ENCODE data around the gene R3HDM2. TPM values are rescaled to one million over a fixed set of nuclear protein-coding genes. Genes with fewer than 3 reads are reported as not detected.

R3HDM2 gene
- total and polyA plus RNA-seq, 2 donors (not counting 1 experiment from before 2014, with no cell fraction given): 21.3 to 22.8 TPM

DNA sequence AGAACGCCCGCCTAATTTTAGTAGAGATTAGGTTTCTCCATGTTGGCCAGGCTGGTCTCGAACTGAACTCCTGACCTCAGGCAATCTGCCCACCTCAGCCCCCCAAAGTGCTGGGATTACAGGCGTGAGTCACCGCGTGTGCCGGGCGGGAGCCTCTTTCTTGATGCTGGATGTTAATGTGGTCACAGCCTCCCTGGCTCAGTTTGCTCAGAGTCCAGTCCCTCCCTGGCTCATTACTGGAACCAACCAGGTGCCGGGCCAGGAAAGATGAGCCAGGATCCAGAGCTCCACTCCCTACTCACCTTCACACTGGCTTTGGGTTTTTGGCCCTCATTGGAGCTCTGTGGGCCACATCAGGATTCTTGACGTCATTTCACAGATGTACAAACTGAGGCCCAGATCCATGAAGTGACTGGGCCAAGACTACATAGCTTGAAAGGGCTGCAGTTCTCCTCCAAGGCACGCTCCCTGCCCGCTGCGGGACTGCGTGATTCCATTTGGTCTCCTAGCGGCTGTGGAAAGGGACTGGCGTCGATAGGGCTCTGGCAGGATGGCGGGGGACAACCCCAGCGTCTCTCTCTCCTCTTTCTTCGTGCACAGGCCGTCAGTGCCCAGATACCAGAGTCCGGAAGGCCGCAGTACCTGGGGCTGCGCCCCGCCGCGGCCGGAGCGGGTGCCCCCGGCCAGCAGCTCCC is 206.4 kb downstream of the R3HDM2 start:
- TF ChIP-seq, protein P1, sequence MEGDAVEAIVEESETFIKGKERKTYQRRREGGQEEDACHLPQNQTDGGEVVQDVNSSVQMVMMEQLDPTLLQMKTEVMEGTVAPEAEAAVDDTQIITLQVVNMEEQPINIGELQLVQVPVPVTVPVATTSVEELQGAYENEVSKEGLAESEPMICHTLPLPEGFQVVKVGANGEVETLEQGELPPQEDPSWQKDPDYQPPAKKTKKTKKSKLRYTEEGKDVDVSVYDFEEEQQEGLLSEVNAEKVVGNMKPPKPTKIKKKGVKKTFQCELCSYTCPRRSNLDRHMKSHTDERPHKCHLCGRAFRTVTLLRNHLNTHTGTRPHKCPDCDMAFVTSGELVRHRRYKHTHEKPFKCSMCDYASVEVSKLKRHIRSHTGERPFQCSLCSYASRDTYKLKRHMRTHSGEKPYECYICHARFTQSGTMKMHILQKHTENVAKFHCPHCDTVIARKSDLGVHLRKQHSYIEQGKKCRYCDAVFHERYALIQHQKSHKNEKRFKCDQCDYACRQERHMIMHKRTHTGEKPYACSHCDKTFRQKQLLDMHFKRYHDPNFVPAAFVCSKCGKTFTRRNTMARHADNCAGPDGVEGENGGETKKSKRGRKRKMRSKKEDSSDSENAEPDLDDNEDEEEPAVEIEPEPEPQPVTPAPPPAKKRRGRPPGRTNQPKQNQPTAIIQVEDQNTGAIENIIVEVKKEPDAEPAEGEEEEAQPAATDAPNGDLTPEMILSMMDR (conservative IDR thresholded peaks at IDR 0.05 in 1 of 2, IDR thresholded peaks at IDR 0.05 in 1 of 2; ENCODE audit: low read depth in 1 of 2, low read length in 2 of 2): no peak
- TF ChIP-seq EZH2 (IDR thresholded peaks at IDR 0.05; ENCODE audit: low read length, missing control alignments): peak; percentile 9
- H3K27me3 ChIP-seq (ENCODE audit: control insufficient read depth, insufficient read depth, low read length): peaks cover 23% of the 10 kb centered on the region
- H4K20me1 ChIP-seq (ENCODE audit: control insufficient read depth, extremely low read depth, insufficient read depth, low read length): no peaks in the 10 kb centered on the region
- H3K4me2 ChIP-seq (ENCODE audit: extremely low read depth, insufficient read depth, low read length): no peak overlapping the region
- H3K79me2 ChIP-seq (ENCODE audit: control insufficient read depth, insufficient read depth, low read length): no peaks in the 10 kb centered on the region
- no peak for DNase-seq (ENCODE audit: low read depth in 2 of 2)
- H3K4me3 ChIP-seq (replicated peaks in 1 of 4; ENCODE audit: control extremely low read depth in 1 of 4, insufficient read depth in 1 of 4, low read depth in 3 of 4, low read length in 4 of 4): no peak overlapping the region
- peaks cover 11% of the 10 kb centered on the region for H3K4me1 ChIP-seq (ENCODE audit: control insufficient read depth, extremely low read depth, insufficient read depth, low read length)
- H2AFZ ChIP-seq (ENCODE audit: low read length): no peak overlapping the region
- H3K9me3 ChIP-seq (ENCODE audit: control insufficient read depth, insufficient read depth, low read depth, low read length): no peaks in the 10 kb centered on the region
- no peak overlapping the region for H3K9ac ChIP-seq (ENCODE audit: insufficient read depth, low read length)
- H3K36me3 ChIP-seq (ENCODE audit: control insufficient read depth, insufficient read depth, low read length): no peaks in the 10 kb centered on the region
- H3K27ac ChIP-seq (ENCODE audit: insufficient read depth, low read length): no peak overlapping the region

DNA sequence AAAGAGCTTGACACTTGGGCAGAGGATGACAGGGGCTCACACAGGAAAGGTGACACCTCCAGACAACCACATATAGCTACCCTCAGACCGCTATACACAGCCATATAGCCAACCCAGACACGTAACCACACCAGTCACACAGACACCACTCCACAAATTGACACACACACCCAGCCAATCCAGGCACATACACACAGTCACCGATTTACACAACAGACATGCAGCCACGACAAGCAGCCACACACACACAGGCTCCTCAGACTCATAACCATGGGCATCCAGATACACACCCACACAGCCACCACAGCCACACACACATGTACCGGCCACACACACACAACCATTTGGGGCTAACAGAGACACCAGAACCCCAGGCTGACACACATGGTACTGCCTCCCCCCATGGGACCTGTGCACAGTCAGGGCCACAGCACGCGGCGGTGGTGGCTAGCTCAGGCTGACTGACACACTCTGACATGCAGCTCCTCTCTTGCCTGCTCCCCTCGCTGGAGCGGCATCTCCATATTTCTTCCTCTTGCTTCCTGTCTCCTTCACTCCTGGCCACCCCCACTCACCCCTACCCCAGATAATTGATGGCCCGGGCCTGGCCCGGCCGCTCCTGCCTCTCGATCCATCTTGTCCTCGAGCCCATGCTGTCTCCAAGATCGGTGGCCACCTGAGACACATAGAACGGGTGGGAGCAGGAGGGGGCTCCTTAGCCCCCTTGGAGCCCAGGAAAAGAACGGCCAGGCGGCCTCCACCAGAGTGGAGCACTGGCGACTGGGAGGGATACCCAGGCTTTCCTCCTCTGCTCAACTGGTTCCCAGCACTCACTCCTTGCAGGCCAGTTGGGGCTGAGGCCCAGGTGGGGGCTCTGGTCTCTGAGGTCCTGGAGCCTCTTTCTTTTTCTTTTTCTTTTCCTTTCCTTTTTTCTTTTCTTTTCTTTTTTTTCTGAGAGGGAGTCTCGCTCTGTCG is 207.4 kb downstream of the R3HDM2 start:
- peaks cover 29% of the 10 kb centered on the region for H3K27me3 ChIP-seq (ENCODE audit: control insufficient read depth, insufficient read depth, low read length)
- no peaks in the 10 kb centered on the region for H3K36me3 ChIP-seq (ENCODE audit: control insufficient read depth, insufficient read depth, low read length)
- TF ChIP-seq, protein P1 (conservative IDR thresholded peaks at IDR 0.05 in 1 of 2, IDR thresholded peaks at IDR 0.05 in 1 of 2; ENCODE audit: low read depth in 1 of 2, low read length in 2 of 2): no peak
- no peak for TF ChIP-seq EZH2 (IDR thresholded peaks at IDR 0.05; ENCODE audit: low read length, missing control alignments)
- no peaks in the 10 kb centered on the region for H3K9me3 ChIP-seq (ENCODE audit: control insufficient read depth, insufficient read depth, low read depth, low read length)
- peaks cover 7% of the 10 kb centered on the region for H3K4me1 ChIP-seq (ENCODE audit: control insufficient read depth, extremely low read depth, insufficient read depth, low read length)
- no peak overlapping the region for H3K4me3 ChIP-seq (replicated peaks in 1 of 4; ENCODE audit: control extremely low read depth in 1 of 4, insufficient read depth in 1 of 4, low read depth in 3 of 4, low read length in 4 of 4)
- H4K20me1 ChIP-seq (ENCODE audit: control insufficient read depth, extremely low read depth, insufficient read depth, low read length): no peaks in the 10 kb centered on the region
- H2AFZ ChIP-seq (ENCODE audit: low read length): no peak overlapping the region
- no peaks in the 10 kb centered on the region for H3K79me2 ChIP-seq (ENCODE audit: control insufficient read depth, insufficient read depth, low read length)
- no peak overlapping the region for H3K4me2 ChIP-seq (ENCODE audit: extremely low read depth, insufficient read depth, low read length)
- no peak overlapping the region for H3K9ac ChIP-seq (ENCODE audit: insufficient read depth, low read length)
- no peak for DNase-seq (ENCODE audit: low read depth in 2 of 2)
- no peak overlapping the region for H3K27ac ChIP-seq (ENCODE audit: insufficient read depth, low read length)

Measured in fibroblast of lung (primary cell).